ENCODE data around the gene NUDT17.

NUDT17 gene

GRCh38 chr1:145849356-145850160 lies 4.1 kb downstream of the NUDT17 start:
- DNase-seq, result no peak

GRCh38 chr1:145855426-145855948 lies 10.1 kb downstream of the NUDT17 start:
- no peak for DNase-seq

GRCh38 chr1:145857170-145857569 lies 11.7 kb downstream of the NUDT17 start:
- no peak for DNase-seq

GRCh38 chr1:145858238-145858900 lies 12.9 kb downstream of the NUDT17 start:
- DNase-seq, result peak; percentile 63 to 67

- peak; percentile 93 to 95 for DNase-seq
Measured at GRCh38 chr1:145858901-145859490, 13.6 kb downstream of the NUDT17 start, which contains the start of gene PIAS3. TSS of gene PIAS3 (minus strand) at chr1:145859081. CDS start at chr1:145858990, 91 bp downstream.

GRCh38 chr1:145859491-145860023 lies 14.1 kb downstream of the NUDT17 start:
- DNase-seq, result peak; percentile 84 to 90

- no peak for DNase-seq
Measured at GRCh38 chr1:145863282-145864018, 18.0 kb downstream of the NUDT17 start.

- no peak for DNase-seq
Measured at GRCh38 chr1:145868232-145868631, 22.8 kb downstream of the NUDT17 start.

GRCh38 chr1:145871994-145872924 lies 26.8 kb downstream of the NUDT17 start:
- DNase-seq, result peak; percentile 59 to 70

- DNase-seq, result no peak
Measured at GRCh38 chr1:145874646-145875045, 29.2 kb downstream of the NUDT17 start.

GRCh38 chr1:145877923-145878486 lies 32.6 kb downstream of the NUDT17 start:
- DNase-seq, result no peak

GRCh38 chr1:145878724-145879123 lies 33.3 kb downstream of the NUDT17 start:
- DNase-seq, result no peak

GRCh38 chr1:145879775-145880174 lies 34.3 kb downstream of the NUDT17 start:
- DNase-seq, result no peak

- DNase-seq, result no peak
Measured at GRCh38 chr1:145884675-145885074, 39.2 kb downstream of the NUDT17 start.

- DNase-seq, result peak; percentile 93 to 95
Measured at GRCh38 chr1:145885738-145886287, 40.4 kb downstream of the NUDT17 start, which contains the start of gene ANKRD35. TSS of gene ANKRD35 (minus strand) at chr1:145885866. CDS start at chr1:145885758, 108 bp downstream.

GRCh38 chr1:145886390-145886789 lies 41.0 kb downstream of the NUDT17 start:
- DNase-seq, result peak in 1 of 2 experiments; percentile 25

GRCh38 chr1:145886816-145887215 lies 41.4 kb downstream of the NUDT17 start:
- no peak for DNase-seq

- no peak for DNase-seq
Measured at GRCh38 chr1:145887631-145888030, 42.2 kb downstream of the NUDT17 start.

GRCh38 chr1:145889722-145890121 lies 44.3 kb downstream of the NUDT17 start:
- DNase-seq, result no peak

- no peak for DNase-seq
Measured at GRCh38 chr1:145891143-145891542, 45.7 kb downstream of the NUDT17 start.
